SK-N-MC (cell line): ENCODE measurements around the gene CLSTN3.

Source experiments
- EZH2 ChIP-seq: fragments of 200-600 bp; sonication (generic); IDR thresholded peaks from one replicate; pipeline ENCODE4 v1.6.1; 2017; ENCODE audit warnings: antibody characterized with exemption
- FOXP2 ChIP-seq: optimal IDR thresholded peaks from 2 replicates; pipeline ENCODE3; 2011; ENCODE audit warnings: mild to moderate bottlenecking, moderate library complexity; ENCODE audit not compliant: insufficient read depth; ENCODE audit errors: extremely low read length, control extremely low read depth
- POLR2AphosphoS5 ChIP-seq: IDR thresholded peaks from 2 replicates; pipeline ENCODE4 v1.6.1; 2012; ENCODE audit warnings: mild to moderate bottlenecking, low read depth, low read length, borderline replicate concordance

GRCh38 chr12:7142809-7143465, 12.8 kb downstream of the CLSTN3 start:
- TF ChIP-seq EZH2 = no peak
- no peak for TF ChIP-seq POLR2AphosphoS5
- no peak for TF ChIP-seq FOXP2
